Mucosa of stomach (tissue), 1 donor: ENCODE results near the gene PRLR.
"Not testable (repeated sequence)": the region's sequence is repeated elsewhere in the genome, so short reads cannot be mapped to it uniquely, and the experiment has no call there.

Experiments used
- H3K27me3 ChIP-seq: one replicate; pipeline ENCODE4 v1.7.0; 2013; ENCODE audit warnings: mild to moderate bottlenecking, low read length; ENCODE audit not compliant: control insufficient read depth, insufficient read depth
- H3K36me3 ChIP-seq: one replicate; pipeline ENCODE4 v1.7.0; 2013; ENCODE audit warnings: low read length; ENCODE audit not compliant: control insufficient read depth, insufficient read depth
- H3K4me1 ChIP-seq: one replicate; pipeline ENCODE4 v1.7.0; 2013; ENCODE audit warnings: mild to moderate bottlenecking, low read length; ENCODE audit not compliant: control insufficient read depth, insufficient read depth
- H3K4me3 ChIP-seq: one replicate; pipeline ENCODE4 v1.7.0; 2013; ENCODE audit warnings: low read length
- H3K9ac ChIP-seq: one replicate; pipeline ENCODE4 v1.7.0; 2013; ENCODE audit warnings: mild to moderate bottlenecking, low read length, moderate library complexity
- H3K9me3 ChIP-seq: one replicate; pipeline ENCODE4 v1.7.0; 2013; ENCODE audit warnings: mild to moderate bottlenecking, low read length, moderate library complexity; ENCODE audit not compliant: control insufficient read depth
- donor health status: Pancreatic carcinoma.

PRLR gene

GRCh38 chr5:35052838-35053237 lies 177.4 kb downstream of the PRLR start:
- H3K9me3 ChIP-seq: no peaks in the 10 kb centered on the region
- no peaks in the 10 kb centered on the region for H3K36me3 ChIP-seq
- H3K9ac ChIP-seq: no peak overlapping the region
- H3K27me3 ChIP-seq: no peaks in the 10 kb centered on the region
- no peaks in the 10 kb centered on the region for H3K4me1 ChIP-seq
- no peak overlapping the region for H3K4me3 ChIP-seq

- no peaks in the 10 kb centered on the region for H3K9me3 ChIP-seq
- no peaks in the 10 kb centered on the region for H3K4me1 ChIP-seq
- no peak overlapping the region for H3K4me3 ChIP-seq
- no peaks in the 10 kb centered on the region for H3K27me3 ChIP-seq
- H3K36me3 ChIP-seq: no peaks in the 10 kb centered on the region
- no peak overlapping the region for H3K9ac ChIP-seq
Observed at GRCh38 chr5:35050541-35051126, 179.7 kb downstream of the PRLR start.

- Histone ChIP-seq H3K4me3 (no peak overlapping the region), H3K4me1 (no peaks in the 10 kb centered on the region), H3K36me3 (no peaks in the 10 kb centered on the region), H3K27me3 (no peaks in the 10 kb centered on the region), H3K9ac (no peak overlapping the region), H3K9me3 (no peaks in the 10 kb centered on the region)
Observed at GRCh38 chr5:35048910-35049309, 181.4 kb downstream of the PRLR start.

- no peaks in the 10 kb centered on the region for H3K9me3 ChIP-seq
- H3K36me3 ChIP-seq: no peaks in the 10 kb centered on the region
- no peak within 1 kb of the TSS for H3K4me3 ChIP-seq
- no peak within 1 kb of the TSS for H3K9ac ChIP-seq
- no peaks in the 10 kb centered on the region for H3K4me1 ChIP-seq
- no peaks in the 10 kb centered on the region for H3K27me3 ChIP-seq
Observed at GRCh38 chr5:35047785-35048404, 182.4 kb downstream of the PRLR start, which contains the start of gene AGXT2. AGXT2 (minus strand) TSS chr5:35047949; CDS start chr5:35047892, 57 bp downstream.

DNA sequence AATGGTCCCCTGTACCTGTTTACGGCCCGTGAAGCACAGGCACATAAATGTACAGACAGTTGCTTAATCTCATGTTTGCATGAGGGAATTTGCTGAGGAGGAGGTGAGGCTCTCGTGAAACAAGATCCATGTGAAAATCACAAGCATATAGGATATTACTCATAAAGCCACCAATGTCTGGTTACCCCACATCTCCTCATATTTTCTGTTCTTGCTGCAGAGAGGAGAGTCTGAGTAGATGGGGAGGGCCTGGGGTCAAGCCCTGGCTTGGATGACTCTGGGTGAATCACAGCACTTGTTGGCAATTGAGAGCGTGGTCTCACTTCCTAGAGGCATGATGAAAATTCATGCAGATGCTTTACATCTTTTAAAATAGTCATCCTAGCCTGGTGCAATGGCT lies 183.5 kb downstream of the PRLR start:
- Histone ChIP-seq H3K9ac (no peak overlapping the region), H3K36me3 (no peaks in the 10 kb centered on the region), H3K4me1 (no peaks in the 10 kb centered on the region), H3K4me3 (no peak overlapping the region), H3K27me3 (no peaks in the 10 kb centered on the region), H3K9me3 (no peaks in the 10 kb centered on the region)

DNA sequence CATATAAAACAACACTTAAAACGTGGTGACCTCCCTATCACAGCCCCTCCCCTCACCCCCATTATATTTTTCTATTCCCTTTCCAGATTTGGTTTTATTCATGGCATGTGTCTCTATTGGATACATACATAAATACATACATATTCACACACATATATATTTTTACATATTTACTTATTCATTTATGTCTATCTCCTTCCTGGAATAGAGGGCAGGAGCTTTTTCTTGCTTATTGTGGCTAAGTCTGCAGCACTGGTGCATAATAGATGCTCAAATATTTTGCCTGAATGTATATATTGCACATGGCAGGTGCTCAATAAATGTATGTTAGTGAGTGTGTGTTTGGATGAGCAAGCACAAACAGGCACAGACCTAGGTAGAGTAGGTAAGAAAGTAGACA lies 185.0 kb downstream of the PRLR start:
- H3K9me3 ChIP-seq: no peaks in the 10 kb centered on the region
- no peak overlapping the region for H3K4me3 ChIP-seq
- H3K9ac ChIP-seq: no peak overlapping the region
- H3K4me1 ChIP-seq: no peaks in the 10 kb centered on the region
- no peaks in the 10 kb centered on the region for H3K27me3 ChIP-seq
- H3K36me3 ChIP-seq: no peaks in the 10 kb centered on the region

GRCh38 chr5:35044649-35045048 lies 185.6 kb downstream of the PRLR start:
- Histone ChIP-seq H3K9me3 (no peaks in the 10 kb centered on the region), H3K4me3 (no peak overlapping the region), H3K27me3 (no peaks in the 10 kb centered on the region), H3K36me3 (no peaks in the 10 kb centered on the region), H3K9ac (no peak overlapping the region), H3K4me1 (no peaks in the 10 kb centered on the region)

GRCh38 chr5:35042781-35043180 lies 187.5 kb downstream of the PRLR start:
- Histone ChIP-seq H3K4me1 (no peaks in the 10 kb centered on the region), H3K9ac (no peak overlapping the region), H3K9me3 (no peaks in the 10 kb centered on the region), H3K36me3 (no peaks in the 10 kb centered on the region), H3K27me3 (no peaks in the 10 kb centered on the region), H3K4me3 (no peak overlapping the region)

DNA sequence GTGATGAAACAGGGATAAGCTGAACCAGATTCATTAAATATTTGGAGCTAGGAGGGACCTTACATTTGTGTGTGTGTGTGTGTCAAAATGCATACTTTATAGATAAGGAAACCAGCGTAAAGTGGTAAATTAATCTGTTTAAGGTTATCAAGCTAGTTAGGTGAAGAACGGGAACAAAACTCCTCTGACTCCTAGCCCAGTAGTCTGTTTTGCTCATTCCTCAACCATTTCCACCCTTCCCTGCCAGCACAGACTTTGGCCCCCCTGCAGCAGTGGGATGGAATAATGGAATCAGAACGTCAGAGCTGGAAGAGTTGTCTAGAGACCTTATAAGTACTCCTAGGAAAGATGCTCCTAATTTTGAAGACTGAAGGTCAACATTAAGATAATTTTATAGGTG lies 189.0 kb downstream of the PRLR start:
- H3K4me1 ChIP-seq: no peaks in the 10 kb centered on the region
- no peak overlapping the region for H3K4me3 ChIP-seq
- no peaks in the 10 kb centered on the region for H3K9me3 ChIP-seq
- no peak overlapping the region for H3K9ac ChIP-seq
- no peaks in the 10 kb centered on the region for H3K36me3 ChIP-seq
- H3K27me3 ChIP-seq: no peaks in the 10 kb centered on the region

DNA sequence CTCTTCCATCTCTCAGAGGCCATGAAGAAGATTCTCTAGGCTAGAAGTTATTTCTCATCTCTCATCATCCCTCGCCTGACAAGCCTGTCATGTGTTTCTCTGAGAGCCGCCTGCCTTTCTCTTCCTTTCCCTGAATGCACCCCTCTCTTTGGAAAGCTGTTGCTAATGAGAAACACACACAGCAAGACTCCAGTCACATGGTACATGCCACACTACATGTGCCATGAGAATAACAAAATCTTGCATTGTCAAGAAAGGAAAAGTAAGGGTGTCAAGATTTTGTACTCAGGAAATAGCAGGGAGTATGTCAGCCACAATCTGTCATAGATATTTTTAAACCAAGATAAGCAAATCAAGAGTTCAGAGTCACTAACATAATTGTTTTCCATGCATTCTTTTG lies 191.4 kb downstream of the PRLR start:
- no peaks in the 10 kb centered on the region for H3K9me3 ChIP-seq
- no peaks in the 10 kb centered on the region for H3K27me3 ChIP-seq
- no peaks in the 10 kb centered on the region for H3K4me1 ChIP-seq
- no peaks in the 10 kb centered on the region for H3K36me3 ChIP-seq
- H3K9ac ChIP-seq: no peak overlapping the region
- no peak overlapping the region for H3K4me3 ChIP-seq

- Histone ChIP-seq H3K9ac (no peak overlapping the region), H3K27me3 (no peaks in the 10 kb centered on the region), H3K9me3 (no peaks in the 10 kb centered on the region), H3K36me3 (no peaks in the 10 kb centered on the region), H3K4me3 (no peak overlapping the region), H3K4me1 (no peaks in the 10 kb centered on the region)
Observed at GRCh38 chr5:35036536-35036935, 193.8 kb downstream of the PRLR start.

DNA sequence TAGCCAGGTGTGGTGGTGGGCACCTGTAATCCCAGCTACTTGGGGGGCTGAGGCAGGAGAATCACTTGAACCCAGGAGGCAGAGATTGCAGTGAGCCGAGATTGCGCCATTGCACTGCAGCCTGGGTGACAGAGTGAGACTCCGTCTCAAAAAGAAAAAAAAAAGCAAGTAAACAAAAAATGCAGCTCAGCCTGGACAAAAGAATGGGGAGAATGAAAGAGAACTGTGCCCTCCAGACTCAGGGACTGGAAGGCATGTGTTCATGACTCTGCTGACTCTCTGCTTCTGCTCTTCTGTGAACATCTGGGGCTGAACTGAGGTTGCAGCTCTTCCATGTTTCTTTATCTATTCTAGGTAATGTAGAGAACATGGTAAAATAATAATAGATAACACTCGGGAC lies 194.4 kb downstream of the PRLR start:
- not testable (repeated sequence) for H3K27me3 ChIP-seq, H3K4me3 ChIP-seq, H3K9me3 ChIP-seq, H3K9ac ChIP-seq, H3K4me1 ChIP-seq, H3K36me3 ChIP-seq

GRCh38 chr5:35035271-35035670 lies 195.0 kb downstream of the PRLR start:
- H3K9ac ChIP-seq: no peak overlapping the region
- H3K9me3 ChIP-seq: no peaks in the 10 kb centered on the region
- no peak overlapping the region for H3K4me3 ChIP-seq
- no peaks in the 10 kb centered on the region for H3K36me3 ChIP-seq
- H3K27me3 ChIP-seq: no peaks in the 10 kb centered on the region
- no peaks in the 10 kb centered on the region for H3K4me1 ChIP-seq
